ENCODE data around the gene DYNC1I1. TPM values are rescaled to one million over a fixed set of nuclear protein-coding genes. Genes with fewer than 3 reads are reported as not detected.

The DYNC1I1 gene
- polyA plus RNA-seq, 1 donor from 2014 or later, result 28.9 TPM

DNA sequence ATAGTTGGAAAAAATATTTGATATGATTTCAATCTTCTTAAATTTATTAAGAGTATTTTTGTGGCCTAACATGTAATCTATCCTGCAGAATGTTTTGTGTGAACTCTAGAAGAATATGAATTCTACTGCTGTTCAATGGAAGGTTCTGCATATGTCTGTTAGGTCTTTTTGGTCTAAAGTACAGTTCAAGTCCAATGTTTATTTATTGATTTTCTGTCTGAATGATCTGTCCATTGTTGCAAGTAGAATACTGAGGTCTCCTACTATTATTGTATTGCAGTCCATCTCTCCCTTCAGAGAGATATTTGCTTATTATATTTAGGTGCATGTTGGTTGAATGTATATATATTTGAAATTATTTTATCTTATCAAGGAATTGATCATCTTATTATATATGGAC is 18.9 kb upstream of the DYNC1I1 start:
- Histone ChIP-seq H3K9me3 (ENCODE audit: low read length) (no peaks in the 10 kb centered on the region), H2AFZ (ENCODE audit: low read depth, low read length) (no peak overlapping the region), H3K4me2 (ENCODE audit: low read length) (no peak overlapping the region), H3K9me2 (ENCODE audit: insufficient read depth, low read length) (no peaks in the 10 kb centered on the region), H3K9ac (ENCODE audit: low read length) (no peak overlapping the region), H3K27me3 (ENCODE audit: insufficient read depth, low read depth, low read length) (no peaks in the 10 kb centered on the region), H4K20me1 (ENCODE audit: insufficient read depth) (no peaks in the 10 kb centered on the region), H3K27ac (ENCODE audit: low read length) (no peak overlapping the region), H3K36me3 (ENCODE audit: insufficient read depth, low read length) (no peaks in the 10 kb centered on the region), H3K4me3 (ENCODE audit: low read length) (no peak overlapping the region), H3K79me2 (replicated peaks; ENCODE audit: insufficient read depth, low read length) (no peaks in the 10 kb centered on the region), H3F3A (ENCODE audit: insufficient read depth, low read length, poor library complexity, severe bottlenecking) (no peaks in the 10 kb centered on the region)
- no peak for TF ChIP-seq TAF1 (IDR thresholded peaks at IDR 0.05; ENCODE audit: low read depth)
- TF ChIP-seq, protein P1, sequence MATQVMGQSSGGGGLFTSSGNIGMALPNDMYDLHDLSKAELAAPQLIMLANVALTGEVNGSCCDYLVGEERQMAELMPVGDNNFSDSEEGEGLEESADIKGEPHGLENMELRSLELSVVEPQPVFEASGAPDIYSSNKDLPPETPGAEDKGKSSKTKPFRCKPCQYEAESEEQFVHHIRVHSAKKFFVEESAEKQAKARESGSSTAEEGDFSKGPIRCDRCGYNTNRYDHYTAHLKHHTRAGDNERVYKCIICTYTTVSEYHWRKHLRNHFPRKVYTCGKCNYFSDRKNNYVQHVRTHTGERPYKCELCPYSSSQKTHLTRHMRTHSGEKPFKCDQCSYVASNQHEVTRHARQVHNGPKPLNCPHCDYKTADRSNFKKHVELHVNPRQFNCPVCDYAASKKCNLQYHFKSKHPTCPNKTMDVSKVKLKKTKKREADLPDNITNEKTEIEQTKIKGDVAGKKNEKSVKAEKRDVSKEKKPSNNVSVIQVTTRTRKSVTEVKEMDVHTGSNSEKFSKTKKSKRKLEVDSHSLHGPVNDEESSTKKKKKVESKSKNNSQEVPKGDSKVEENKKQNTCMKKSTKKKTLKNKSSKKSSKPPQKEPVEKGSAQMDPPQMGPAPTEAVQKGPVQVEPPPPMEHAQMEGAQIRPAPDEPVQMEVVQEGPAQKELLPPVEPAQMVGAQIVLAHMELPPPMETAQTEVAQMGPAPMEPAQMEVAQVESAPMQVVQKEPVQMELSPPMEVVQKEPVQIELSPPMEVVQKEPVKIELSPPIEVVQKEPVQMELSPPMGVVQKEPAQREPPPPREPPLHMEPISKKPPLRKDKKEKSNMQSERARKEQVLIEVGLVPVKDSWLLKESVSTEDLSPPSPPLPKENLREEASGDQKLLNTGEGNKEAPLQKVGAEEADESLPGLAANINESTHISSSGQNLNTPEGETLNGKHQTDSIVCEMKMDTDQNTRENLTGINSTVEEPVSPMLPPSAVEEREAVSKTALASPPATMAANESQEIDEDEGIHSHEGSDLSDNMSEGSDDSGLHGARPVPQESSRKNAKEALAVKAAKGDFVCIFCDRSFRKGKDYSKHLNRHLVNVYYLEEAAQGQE (IDR thresholded peaks at IDR 0.05; ENCODE audit: borderline replicate concordance), result no peak
- TF ChIP-seq EP300 (conservative IDR thresholded peaks at IDR 0.05; ENCODE audit: poor library complexity, severe bottlenecking), result no peak
- no peak for TF ChIP-seq MXI1 (conservative IDR thresholded peaks at IDR 0.05; ENCODE audit: poor library complexity, severe bottlenecking)
- TF ChIP-seq, protein P2, sequence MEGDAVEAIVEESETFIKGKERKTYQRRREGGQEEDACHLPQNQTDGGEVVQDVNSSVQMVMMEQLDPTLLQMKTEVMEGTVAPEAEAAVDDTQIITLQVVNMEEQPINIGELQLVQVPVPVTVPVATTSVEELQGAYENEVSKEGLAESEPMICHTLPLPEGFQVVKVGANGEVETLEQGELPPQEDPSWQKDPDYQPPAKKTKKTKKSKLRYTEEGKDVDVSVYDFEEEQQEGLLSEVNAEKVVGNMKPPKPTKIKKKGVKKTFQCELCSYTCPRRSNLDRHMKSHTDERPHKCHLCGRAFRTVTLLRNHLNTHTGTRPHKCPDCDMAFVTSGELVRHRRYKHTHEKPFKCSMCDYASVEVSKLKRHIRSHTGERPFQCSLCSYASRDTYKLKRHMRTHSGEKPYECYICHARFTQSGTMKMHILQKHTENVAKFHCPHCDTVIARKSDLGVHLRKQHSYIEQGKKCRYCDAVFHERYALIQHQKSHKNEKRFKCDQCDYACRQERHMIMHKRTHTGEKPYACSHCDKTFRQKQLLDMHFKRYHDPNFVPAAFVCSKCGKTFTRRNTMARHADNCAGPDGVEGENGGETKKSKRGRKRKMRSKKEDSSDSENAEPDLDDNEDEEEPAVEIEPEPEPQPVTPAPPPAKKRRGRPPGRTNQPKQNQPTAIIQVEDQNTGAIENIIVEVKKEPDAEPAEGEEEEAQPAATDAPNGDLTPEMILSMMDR (IDR thresholded peaks at IDR 0.05; ENCODE audit: poor library complexity, severe bottlenecking), result no peak
- no peak for TF ChIP-seq POLR2AphosphoS5 (IDR thresholded peaks at IDR 0.05)
- TF ChIP-seq RAD21 (conservative IDR thresholded peaks at IDR 0.05), result no peak
- no peak for TF ChIP-seq EZH2 (IDR thresholded peaks at IDR 0.05; ENCODE audit: borderline replicate concordance, insufficient read depth, low read length, poor library complexity, severe bottlenecking)
- no peak for TF ChIP-seq SMC3 (conservative IDR thresholded peaks at IDR 0.05; ENCODE audit: poor library complexity)

DNA sequence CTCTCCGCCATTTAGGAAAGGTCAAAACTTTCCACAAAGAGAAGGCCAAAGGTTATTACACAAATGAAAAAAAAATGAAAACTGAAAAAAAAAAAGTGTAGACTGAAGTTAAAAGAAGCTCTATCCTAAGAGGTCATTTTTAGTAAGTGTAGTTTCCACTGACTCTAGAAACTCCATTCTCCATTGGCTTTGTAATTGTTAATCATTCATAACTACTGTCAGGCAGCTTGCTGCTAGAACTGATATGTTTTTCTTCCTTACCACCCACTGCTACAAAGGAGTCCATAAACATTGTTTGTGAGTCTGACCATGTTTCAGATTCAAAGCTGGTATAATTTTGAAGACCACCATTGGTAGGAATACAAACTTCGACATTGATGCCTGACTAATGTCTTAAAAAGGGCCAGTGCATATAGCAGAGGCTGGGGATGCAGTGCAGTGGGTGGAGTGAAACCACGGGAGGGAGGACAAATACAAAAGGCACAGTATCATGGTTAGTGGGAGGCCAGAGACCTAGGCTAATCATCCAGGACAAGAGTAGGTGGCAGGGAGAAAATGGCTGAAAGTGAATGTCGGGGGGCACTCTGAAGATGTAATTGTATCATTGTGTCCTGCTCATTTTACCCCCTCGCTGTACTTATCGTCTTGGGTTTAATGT is 16.9 kb upstream of the DYNC1I1 start:
- no peak overlapping the region for H3K9ac ChIP-seq (ENCODE audit: low read length)
- H3K9me3 ChIP-seq (ENCODE audit: low read length), result no peaks in the 10 kb centered on the region
- no peak for TF ChIP-seq POLR2AphosphoS5 (IDR thresholded peaks at IDR 0.05)
- TF ChIP-seq RAD21 (conservative IDR thresholded peaks at IDR 0.05), result no peak
- TF ChIP-seq, protein P2 (IDR thresholded peaks at IDR 0.05; ENCODE audit: poor library complexity, severe bottlenecking), result no peak
- TF ChIP-seq SMC3 (conservative IDR thresholded peaks at IDR 0.05; ENCODE audit: poor library complexity), result no peak
- TF ChIP-seq EP300 (conservative IDR thresholded peaks at IDR 0.05; ENCODE audit: poor library complexity, severe bottlenecking), result no peak
- TF ChIP-seq, protein P1 (IDR thresholded peaks at IDR 0.05; ENCODE audit: borderline replicate concordance), result no peak
- no peak for TF ChIP-seq EZH2 (IDR thresholded peaks at IDR 0.05; ENCODE audit: borderline replicate concordance, insufficient read depth, low read length, poor library complexity, severe bottlenecking)
- no peak for TF ChIP-seq TAF1 (IDR thresholded peaks at IDR 0.05; ENCODE audit: low read depth)
- no peak for TF ChIP-seq MXI1 (conservative IDR thresholded peaks at IDR 0.05; ENCODE audit: poor library complexity, severe bottlenecking)
- H3K79me2 ChIP-seq (replicated peaks; ENCODE audit: insufficient read depth, low read length), result no peaks in the 10 kb centered on the region
- no peaks in the 10 kb centered on the region for H3K27me3 ChIP-seq (ENCODE audit: insufficient read depth, low read depth, low read length)
- H3K4me3 ChIP-seq (ENCODE audit: low read length), result no peak overlapping the region
- H3K9me2 ChIP-seq (ENCODE audit: insufficient read depth, low read length), result no peaks in the 10 kb centered on the region
- no peaks in the 10 kb centered on the region for H4K20me1 ChIP-seq (ENCODE audit: insufficient read depth)
- H3K27ac ChIP-seq (ENCODE audit: low read length), result no peak overlapping the region
- no peak overlapping the region for H2AFZ ChIP-seq (ENCODE audit: low read depth, low read length)
- no peaks in the 10 kb centered on the region for H3K36me3 ChIP-seq (ENCODE audit: insufficient read depth, low read length)
- H3F3A ChIP-seq (ENCODE audit: insufficient read depth, low read length, poor library complexity, severe bottlenecking), result no peaks in the 10 kb centered on the region
- no peak overlapping the region for H3K4me2 ChIP-seq (ENCODE audit: low read length)

Data from neural cell (in vitro differentiated cells).